Endothelial cell of umbilical vein (primary cell): ENCODE data around the gene S100A3. TPM values are rescaled to one million over a fixed set of nuclear protein-coding genes. Genes with fewer than 3 reads are reported as not detected.
"Not testable (repeated sequence)": the region's sequence is repeated elsewhere in the genome, so short reads cannot be mapped to it uniquely, and the experiment has no call there.

Experiments used
- BruUV-seq: library from RNA; stranded (reverse); fragments of 400-500 nt; replicated peaks from 2 replicates; lab custom pipeline; 2021; lab: Mats Ljungman, UMichigan
- CTCF ChIA-PET: fragments of 300-600, 350-600 bp; sonication (Branson Sonifier 250); formaldehyde crosslinking; loops from one replicate; lab custom pipeline; 2021; ENCODE audit warnings: antibody characterized with exemption, inconsistent platforms; lab: Charles Lee
- POLR2A ChIA-PET: fragments of 300-600, 350-600 bp; sonication (Branson Sonifier 250); formaldehyde crosslinking; loops from one replicate; lab custom pipeline; 2021; ENCODE audit warnings: antibody characterized with exemption, inconsistent platforms; lab: Charles Lee
- DNase-seq: peaks from one replicate; pipeline ENCODE4 v3.0.0-alpha.2; 2011; ENCODE audit warnings: low read depth, low spot score
- FAIRE-seq: peaks from 2 replicates; lab custom pipeline; 2011; peaks lifted over from hg19 to GRCh38; lab: Jason Lieb, UNC
- H2AFZ ChIP-seq: 2 replicates; pipeline ENCODE4 v1.6.0; 2012; ENCODE audit warnings: low read depth, low read length, control low read depth, inconsistent platforms
- H3K27ac ChIP-seq: 2 replicates; pipeline ENCODE4 v1.5.1; 2011; ENCODE audit warnings: low read depth, mild to moderate bottlenecking, control low read depth, low read length, moderate library complexity; ENCODE audit not compliant: insufficient read depth
- H3K27me3 ChIP-seq, 2 experiments: 2 replicates each; pipeline versions ENCODE4 v1.6.0 to v1.6.1; 2011; ENCODE audit warnings: low read length in 2 of 2, mixed read lengths in 1 of 2; ENCODE audit not compliant: control insufficient read depth in 2 of 2, insufficient read depth in 2 of 2
- H3K36me3 ChIP-seq, 2 experiments: 2 replicates in 1 of 2; 3 replicates in 1 of 2; pipeline ENCODE4 v1.5.1; 2011; ENCODE audit warnings: low read length in 2 of 2, mild to moderate bottlenecking in 1 of 2, moderate library complexity in 1 of 2; ENCODE audit not compliant: control insufficient read depth in 2 of 2, insufficient read depth in 2 of 2; ENCODE audit errors: extremely low read depth in 1 of 2
- H3K4me1 ChIP-seq: 3 replicates; pipeline ENCODE4 v1.5.1; 2011; ENCODE audit warnings: mild to moderate bottlenecking, low read length; ENCODE audit not compliant: control insufficient read depth, insufficient read depth; ENCODE audit errors: extremely low read depth
- H3K4me2 ChIP-seq: 2 replicates; pipeline ENCODE4 v1.6.1; 2011; ENCODE audit warnings: low read length, control low read depth, mixed read lengths; ENCODE audit not compliant: insufficient read depth
- H3K4me3 ChIP-seq, 3 experiments: fragments of 200-600 bp in 1 of 3; sonication (generic), shearing (Covaris generic) in 1 of 3; replicated peaks in 1 of 3; 2 replicates each; pipeline ENCODE4 v1.5.1; 2011 to 2016; ENCODE audit warnings: control low read depth in 3 of 3, low read length in 3 of 3, mild to moderate bottlenecking in 2 of 3, inconsistent platforms in 1 of 3, low read depth in 1 of 3, moderate library complexity in 1 of 3; ENCODE audit not compliant: insufficient read depth in 1 of 3
- H3K79me2 ChIP-seq: 2 replicates; pipeline ENCODE4 v1.6.0; 2012; ENCODE audit warnings: low read length, inconsistent platforms; ENCODE audit not compliant: control insufficient read depth, insufficient read depth
- H3K9ac ChIP-seq: replicated peaks from 2 replicates; pipeline ENCODE3; 2011; ENCODE audit warnings: low read length, control low read depth; ENCODE audit not compliant: insufficient read depth; ENCODE audit errors: extremely low read depth
- H3K9me1 ChIP-seq: replicated peaks from 3 replicates; pipeline ENCODE4 v1.6.0; 2011; ENCODE audit warnings: mild to moderate bottlenecking, low read length; ENCODE audit not compliant: control insufficient read depth, insufficient read depth; ENCODE audit errors: extremely low read depth
- H3K9me3 ChIP-seq: replicated peaks from 2 replicates; pipeline ENCODE4 v1.5.1; 2012; ENCODE audit warnings: low read length, inconsistent platforms; ENCODE audit not compliant: control insufficient read depth, insufficient read depth
- H4K20me1 ChIP-seq: replicated peaks from 2 replicates; pipeline ENCODE3; 2011; ENCODE audit warnings: mild to moderate bottlenecking, low read length; ENCODE audit not compliant: control insufficient read depth, insufficient read depth; ENCODE audit errors: extremely low read depth
- CTCF ChIP-seq, 2 donors: IDR thresholded peaks; 1 replicate in 1 of 2; 2 replicates in 1 of 2; pipeline ENCODE4 v1.5.1; 2011; ENCODE audit warnings: low read length in 2 of 2, mild to moderate bottlenecking in 2 of 2, moderate library complexity in 2 of 2, control low read depth in 1 of 2, inconsistent platforms in 1 of 2, low read depth in 1 of 2; ENCODE audit not compliant: insufficient read depth in 1 of 2; ENCODE audit errors: extremely low read depth in 1 of 2
- EZH2 ChIP-seq: IDR thresholded peaks from 2 replicates; pipeline ENCODE4 v1.6.1; 2012; ENCODE audit warnings: borderline replicate concordance, low read depth, mild to moderate bottlenecking, moderate library complexity, low read length, inconsistent platforms; ENCODE audit not compliant: severe bottlenecking
- FOS ChIP-seq: IDR thresholded peaks from 2 replicates; pipeline ENCODE4 v1.6.1; 2011; ENCODE audit warnings: mild to moderate bottlenecking, low read length, moderate library complexity, borderline replicate concordance; ENCODE audit not compliant: insufficient read depth
- GATA2 ChIP-seq: IDR thresholded peaks from 2 replicates; pipeline ENCODE4 v1.7.0; 2011; ENCODE audit warnings: low read depth, mild to moderate bottlenecking, moderate library complexity, mixed read lengths, low read length; ENCODE audit not compliant: insufficient read length, insufficient read depth
- JUN ChIP-seq: IDR thresholded peaks from 2 replicates; pipeline ENCODE4 v1.6.1; 2011; ENCODE audit warnings: borderline replicate concordance, low read depth; ENCODE audit not compliant: insufficient read length, insufficient read depth
- MAX ChIP-seq: IDR thresholded peaks from 2 replicates; pipeline ENCODE4 v1.6.1; 2011; ENCODE audit not compliant: insufficient read depth, insufficient read length
- MYC ChIP-seq: IDR thresholded peaks from one replicate; pipeline ENCODE4 v1.6.1; 2011; ENCODE audit warnings: mild to moderate bottlenecking, low read depth, low read length
- POLR2A ChIP-seq: IDR thresholded peaks from 2 replicates; pipeline ENCODE4 v1.6.1; 2012; ENCODE audit warnings: low read depth, mild to moderate bottlenecking, control low read depth, low read length
- POLR2AphosphoS5 ChIP-seq: IDR thresholded peaks from 2 replicates; pipeline ENCODE4 v1.6.1; 2012; ENCODE audit warnings: low read depth, mild to moderate bottlenecking, control low read depth, low read length, moderate library complexity; ENCODE audit not compliant: insufficient read depth
- dilution Hi-C: fragments of 300-500 bp; cut with MboI; formaldehyde crosslinking; loops from one replicate; pipeline ENCODE4 v1.15.0; 2019; ENCODE audit warnings: low sequenced_read_pairs; ENCODE audit not compliant: extremely low pct_ligation_motif_present
- intact Hi-C: fragments of 100-400 bp; cut with micrococcal nuclease; formaldehyde crosslinking; loops from one replicate; pipeline ENCODE4 v1.10.0; 2022
- polyA plus RNA-seq, 4 experiments: library from polyadenylated mRNA; depleted of rRNA in 3 of 4; stranded (reverse) in 3 of 4; unstranded in 1 of 4; fragments of >200 nt; gene quantifications; 2 replicates each; pipeline versions ENCODE4 v1.2.1 to v1.2.3, GENCODE V29; 2011 to 2012; ENCODE audit warnings: missing spikeins in 1 of 4
- total RNA-seq: library from RNA; stranded (reverse); gene quantifications from 2 replicates; pipeline ENCODE4 v1.2.3, GENCODE V29; 2021

S100A3 gene
- total and polyA plus RNA-seq, 2 donors (not counting 3 experiments of a cell fraction or from before 2014, with no cell fraction given), result 0.42 to 1.3 TPM

- no peak for TF ChIP-seq POLR2A
- no peak for TF ChIP-seq JUN
- TF ChIP-seq EZH2, result no peak
- TF ChIP-seq CTCF (IDR thresholded peaks at IDR 0.05; ENCODE audit: extremely low read depth in 1 of 2, insufficient read depth in 1 of 2, low read depth in 1 of 2, low read length in 2 of 2), result no peak
- no peak for TF ChIP-seq FOS
- no peak for TF ChIP-seq MAX
- no peak for TF ChIP-seq MYC
- no peak for TF ChIP-seq GATA2
- TF ChIP-seq POLR2AphosphoS5, result no peak
- H3K9me3 ChIP-seq, result no peaks in the 10 kb centered on the region
- H4K20me1 ChIP-seq, result no peaks in the 10 kb centered on the region
- ChIA-PET CTCF (interaction anchor here (0.8 to 4.5 kb wide), 6 partner anchors 9 to 100 kb away, joined by 3 to 25 read pairs (median 4); partner anchors contain the start of genes S100A3 and S100A6), POLR2A (no interaction called here)
- no peak overlapping the region for H3K27ac ChIP-seq
- no peaks in the 10 kb centered on the region for H3K36me3 ChIP-seq
- no peaks in the 10 kb centered on the region for H3K9me1 ChIP-seq
- no peaks in the 10 kb centered on the region for H3K79me2 ChIP-seq
- no peak overlapping the region for H3K9ac ChIP-seq
- no peak overlapping the region for H2AFZ ChIP-seq
- no peak overlapping the region for H3K4me3 ChIP-seq
- dilution Hi-C loops, result no loop called here
- H3K4me2 ChIP-seq, result no peak overlapping the region
- H3K27me3 ChIP-seq, result no peaks in the 10 kb centered on the region
- no TSS peak for BruUV-seq
- DNase-seq, result no peak
- no peak for FAIRE-seq
- intact Hi-C loops, result no loop called here
- peaks cover 31% of the 10 kb centered on the region for H3K4me1 ChIP-seq
Measured at GRCh38 chr1:153563483-153563901, 14.4 kb upstream of the S100A3 start.

GRCh38 chr1:153562021-153562420 is 13.0 kb upstream of the S100A3 start:
- CTCF ChIA-PET, result interaction anchor here (1.5 to 4.5 kb wide), 4 partner anchors 10 to 51 kb away, joined by 5 to 25 read pairs (median 10); no protein-coding TSS in a partner anchor
- H3K79me2 ChIP-seq, intact Hi-C loops: not testable (repeated sequence)

More at GRCh38 chr1:153562021-153562420, 13.0 kb upstream of the S100A3 start:
- H2AFZ ChIP-seq, H3K4me3 ChIP-seq, H3K9me1 ChIP-seq, H3K4me2 ChIP-seq, H3K27ac ChIP-seq, FAIRE-seq, BruUV-seq, DNase-seq, H3K9ac ChIP-seq, H3K36me3 ChIP-seq, H3K9me3 ChIP-seq, H3K27me3 ChIP-seq, dilution Hi-C loops, H4K20me1 ChIP-seq, POLR2A ChIA-PET: not testable (repeated sequence)
- H3K4me1 ChIP-seq, result peaks cover 17% of the 10 kb centered on the region
